NCI-H2227 (cell line): ENCODE data around the gene FAXDC2.
"Not testable (repeated sequence)": the region's sequence is repeated elsewhere in the genome, so short reads cannot be mapped to it uniquely, and the experiment has no call there.

Experiments used
- DNase-seq: peaks from one replicate; lab custom pipeline; 2025; ENCODE audit not compliant: unreplicated experiment; lab: John Stamatoyannopoulos, UW

The FAXDC2 gene

GRCh38 chr5:154831451-154831850 is 19.0 kb downstream of the FAXDC2 start:
- no peak for DNase-seq

- DNase-seq = no peak
These were observed 19.8 kb downstream of the FAXDC2 start for GRCh38 chr5:154830596-154830995.

GRCh38 chr5:154830219-154830595 is 20.2 kb downstream of the FAXDC2 start:
- no peak for DNase-seq

GRCh38 chr5:154829589-154830218 is 20.7 kb downstream of the FAXDC2 start:
- no peak for DNase-seq

- no peak for DNase-seq
These were observed 21.2 kb downstream of the FAXDC2 start for GRCh38 chr5:154829181-154829588.

- DNase-seq = no peak
These were observed 26.3 kb downstream of the FAXDC2 start for GRCh38 chr5:154824070-154824469.

- no peak for DNase-seq
These were observed 26.8 kb downstream of the FAXDC2 start for GRCh38 chr5:154823605-154824004.

GRCh38 chr5:154822896-154823295 is 27.5 kb downstream of the FAXDC2 start:
- not testable (repeated sequence) for DNase-seq

GRCh38 chr5:154820383-154820782 is 30.0 kb downstream of the FAXDC2 start:
- no peak for DNase-seq

GRCh38 chr5:154819546-154819945 is 30.9 kb downstream of the FAXDC2 start:
- no peak for DNase-seq

- DNase-seq = no peak
These were observed 31.8 kb downstream of the FAXDC2 start for GRCh38 chr5:154818471-154819116.

GRCh38 chr5:154817815-154818214 is 32.6 kb downstream of the FAXDC2 start:
- DNase-seq = no peak

GRCh38 chr5:154816891-154817492 is 33.4 kb downstream of the FAXDC2 start:
- DNase-seq = no peak

- DNase-seq = no peak
These were observed 34.6 kb downstream of the FAXDC2 start for GRCh38 chr5:154815684-154816247.

GRCh38 chr5:154815025-154815424 is 35.4 kb downstream of the FAXDC2 start:
- no peak for DNase-seq

- DNase-seq = no peak
These were observed 36.7 kb downstream of the FAXDC2 start for GRCh38 chr5:154813736-154814135.

- DNase-seq = no peak
These were observed 37.2 kb downstream of the FAXDC2 start for GRCh38 chr5:154813158-154813557.

GRCh38 chr5:154811653-154812465 is 38.5 kb downstream of the FAXDC2 start:
- peak; percentile 23 for DNase-seq

- no peak for DNase-seq
These were observed 39.2 kb downstream of the FAXDC2 start for GRCh38 chr5:154811239-154811638.

GRCh38 chr5:154806176-154806575 is 44.2 kb downstream of the FAXDC2 start:
- no peak for DNase-seq

- DNase-seq = no peak
These were observed 48.4 kb downstream of the FAXDC2 start for GRCh38 chr5:154802050-154802449.
